SK-N-MC (cell line): ENCODE measurements around the gene GATA2.

ENCODE experiments used
- EZH2 ChIP-seq: fragments of 200-600 bp; sonication (generic); IDR thresholded peaks from one replicate; pipeline ENCODE4 v1.6.1; 2017; ENCODE audit warnings: antibody characterized with exemption
- FOXP2 ChIP-seq: optimal IDR thresholded peaks from 2 replicates; pipeline ENCODE3; 2011; ENCODE audit warnings: mild to moderate bottlenecking, moderate library complexity; ENCODE audit not compliant: insufficient read depth; ENCODE audit errors: extremely low read length, control extremely low read depth
- POLR2AphosphoS5 ChIP-seq: IDR thresholded peaks from 2 replicates; pipeline ENCODE4 v1.6.1; 2012; ENCODE audit warnings: mild to moderate bottlenecking, low read depth, low read length, borderline replicate concordance

DNA sequence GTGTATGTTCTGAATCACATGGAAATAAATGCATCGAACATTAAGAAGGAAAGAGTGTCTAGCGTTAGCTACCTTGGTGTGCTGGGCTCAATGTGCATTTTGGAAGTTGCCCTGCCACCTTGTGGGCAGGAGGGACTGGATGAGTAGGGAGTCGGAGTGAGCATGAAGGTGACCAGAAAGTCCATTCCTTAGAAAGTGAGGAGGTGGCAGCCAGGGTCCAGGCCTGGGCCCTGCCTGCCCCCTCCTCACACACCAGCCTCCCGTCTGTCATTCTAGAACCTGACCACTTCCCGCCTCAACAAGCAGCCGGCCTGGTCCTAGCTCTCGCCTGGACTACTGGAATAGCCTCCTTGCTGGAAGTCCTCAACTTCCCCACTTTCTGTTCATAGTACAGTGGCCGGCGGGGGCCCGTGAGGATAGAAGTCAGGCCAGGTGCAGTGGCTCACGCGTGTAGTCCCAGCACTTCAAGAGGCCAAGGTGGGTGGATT, 10.2 kb upstream of the GATA2 start:
- no peak for TF ChIP-seq EZH2
- TF ChIP-seq POLR2AphosphoS5, result no peak
- TF ChIP-seq FOXP2, result no peak
